IPS-18a (cell line): ENCODE data around the gene WDR70.

ENCODE experiments used
- H3K27ac ChIP-seq: one replicate; pipeline ENCODE4 v1.5.1; 2013; ENCODE audit warnings: low read length
- H3K27me3 ChIP-seq: one replicate; pipeline ENCODE4 v1.6.1; 2013; ENCODE audit warnings: mild to moderate bottlenecking, low read length; ENCODE audit not compliant: control insufficient read depth, insufficient read depth
- H3K36me3 ChIP-seq: one replicate; pipeline ENCODE4 v1.6.1; 2013; ENCODE audit warnings: low read depth, low read length; ENCODE audit not compliant: control insufficient read depth
- H3K4me1 ChIP-seq: one replicate; pipeline ENCODE4 v1.6.1; 2013; ENCODE audit warnings: low read depth, low read length; ENCODE audit not compliant: control insufficient read depth
- H3K4me3 ChIP-seq: one replicate; pipeline ENCODE4 v1.5.1; 2013; ENCODE audit warnings: low read length
- H3K9ac ChIP-seq: one replicate; pipeline ENCODE4 v1.6.1; 2013; ENCODE audit warnings: mild to moderate bottlenecking, low read length, moderate library complexity
- H3K9me3 ChIP-seq: one replicate; pipeline ENCODE4 v1.6.1; 2013; ENCODE audit warnings: low read depth, low read length; ENCODE audit not compliant: control insufficient read depth

The WDR70 gene

GRCh38 chr5:37660319-37660718 lies 281.2 kb downstream of the WDR70 start:
- no peak overlapping the region for H3K27ac ChIP-seq
- no peaks in the 10 kb centered on the region for H3K27me3 ChIP-seq
- no peaks in the 10 kb centered on the region for H3K36me3 ChIP-seq
- no peak overlapping the region for H3K9ac ChIP-seq
- H3K4me3 ChIP-seq, result no peak overlapping the region
- peaks cover 11% of the 10 kb centered on the region for H3K4me1 ChIP-seq
- H3K9me3 ChIP-seq, result no peaks in the 10 kb centered on the region

GRCh38 chr5:37661227-37661920 lies 282.3 kb downstream of the WDR70 start:
- no peaks in the 10 kb centered on the region for H3K9me3 ChIP-seq
- H3K27ac ChIP-seq, result no peak overlapping the region
- peaks cover 11% of the 10 kb centered on the region for H3K4me1 ChIP-seq
- no peak overlapping the region for H3K4me3 ChIP-seq
- no peaks in the 10 kb centered on the region for H3K27me3 ChIP-seq
- no peak overlapping the region for H3K9ac ChIP-seq
- no peaks in the 10 kb centered on the region for H3K36me3 ChIP-seq

GRCh38 chr5:37661951-37662350 lies 282.8 kb downstream of the WDR70 start:
- Histone ChIP-seq H3K4me3 (no peak overlapping the region), H3K36me3 (no peaks in the 10 kb centered on the region), H3K9ac (no peak overlapping the region), H3K27ac (no peak overlapping the region), H3K4me1 (peaks cover 11% of the 10 kb centered on the region), H3K9me3 (no peaks in the 10 kb centered on the region), H3K27me3 (no peaks in the 10 kb centered on the region)

- peaks cover 11% of the 10 kb centered on the region for H3K4me1 ChIP-seq
- no peaks in the 10 kb centered on the region for H3K36me3 ChIP-seq
- H3K27ac ChIP-seq, result no peak overlapping the region
- no peak overlapping the region for H3K9ac ChIP-seq
- no peaks in the 10 kb centered on the region for H3K27me3 ChIP-seq
- no peaks in the 10 kb centered on the region for H3K9me3 ChIP-seq
- no peak overlapping the region for H3K4me3 ChIP-seq
These were observed 283.2 kb downstream of the WDR70 start for GRCh38 chr5:37662362-37662761.

GRCh38 chr5:37662789-37663485 lies 283.8 kb downstream of the WDR70 start:
- H3K36me3 ChIP-seq, result no peaks in the 10 kb centered on the region
- H3K27me3 ChIP-seq, result no peaks in the 10 kb centered on the region
- peaks cover 11% of the 10 kb centered on the region for H3K4me1 ChIP-seq
- H3K9me3 ChIP-seq, result no peaks in the 10 kb centered on the region
- no peak overlapping the region for H3K4me3 ChIP-seq
- H3K9ac ChIP-seq, result no peak overlapping the region
- H3K27ac ChIP-seq, result no peak overlapping the region

GRCh38 chr5:37663538-37663937 lies 284.4 kb downstream of the WDR70 start:
- Histone ChIP-seq H3K4me1 (peaks cover 11% of the 10 kb centered on the region), H3K27me3 (no peaks in the 10 kb centered on the region), H3K36me3 (no peaks in the 10 kb centered on the region), H3K27ac (no peak overlapping the region), H3K4me3 (no peak overlapping the region), H3K9me3 (no peaks in the 10 kb centered on the region), H3K9ac (no peak overlapping the region)

GRCh38 chr5:37664551-37664950 lies 285.4 kb downstream of the WDR70 start:
- H3K4me1 ChIP-seq, result peaks cover 11% of the 10 kb centered on the region
- H3K9me3 ChIP-seq, result no peaks in the 10 kb centered on the region
- no peaks in the 10 kb centered on the region for H3K36me3 ChIP-seq
- H3K9ac ChIP-seq, result no peak overlapping the region
- no peaks in the 10 kb centered on the region for H3K27me3 ChIP-seq
- no peak overlapping the region for H3K27ac ChIP-seq
- no peak overlapping the region for H3K4me3 ChIP-seq

GRCh38 chr5:37665272-37665671 lies 286.2 kb downstream of the WDR70 start:
- no peaks in the 10 kb centered on the region for H3K27me3 ChIP-seq
- no peaks in the 10 kb centered on the region for H3K36me3 ChIP-seq
- H3K4me3 ChIP-seq, result no peak overlapping the region
- no peak overlapping the region for H3K9ac ChIP-seq
- H3K9me3 ChIP-seq, result no peaks in the 10 kb centered on the region
- H3K4me1 ChIP-seq, result peaks cover 11% of the 10 kb centered on the region
- no peak overlapping the region for H3K27ac ChIP-seq

GRCh38 chr5:37665889-37666288 lies 286.8 kb downstream of the WDR70 start:
- Histone ChIP-seq H3K36me3 (no peaks in the 10 kb centered on the region), H3K4me3 (no peak overlapping the region), H3K27me3 (no peaks in the 10 kb centered on the region), H3K27ac (no peak overlapping the region), H3K9me3 (no peaks in the 10 kb centered on the region), H3K9ac (no peak overlapping the region), H3K4me1 (peaks cover 11% of the 10 kb centered on the region)

GRCh38 chr5:37667430-37667829 lies 288.3 kb downstream of the WDR70 start:
- H3K9ac ChIP-seq, result no peak overlapping the region
- H3K9me3 ChIP-seq, result no peaks in the 10 kb centered on the region
- H3K4me3 ChIP-seq, result no peak overlapping the region
- H3K36me3 ChIP-seq, result no peaks in the 10 kb centered on the region
- no peak overlapping the region for H3K27ac ChIP-seq
- peaks cover 6% of the 10 kb centered on the region for H3K4me1 ChIP-seq
- H3K27me3 ChIP-seq, result no peaks in the 10 kb centered on the region

GRCh38 chr5:37667846-37668245 lies 288.7 kb downstream of the WDR70 start:
- no peak overlapping the region for H3K9ac ChIP-seq
- H3K27ac ChIP-seq, result no peak overlapping the region
- no peaks in the 10 kb centered on the region for H3K27me3 ChIP-seq

GRCh38 chr5:37668524-37669047 lies 289.5 kb downstream of the WDR70 start:
- no peak overlapping the region for H3K27ac ChIP-seq
- H3K4me1 ChIP-seq, result peaks cover under 1% of the 10 kb centered on the region
- H3K27me3 ChIP-seq, result no peaks in the 10 kb centered on the region
- H3K9ac ChIP-seq, result no peak overlapping the region
- no peaks in the 10 kb centered on the region for H3K9me3 ChIP-seq
- H3K4me3 ChIP-seq, result no peak overlapping the region
- H3K36me3 ChIP-seq, result no peaks in the 10 kb centered on the region

More at GRCh38 chr5:37667846-37668245, 288.7 kb downstream of the WDR70 start:
- Histone ChIP-seq H3K9me3 (no peaks in the 10 kb centered on the region), H3K4me1 (peaks cover 6% of the 10 kb centered on the region), H3K36me3 (no peaks in the 10 kb centered on the region), H3K4me3 (no peak overlapping the region)
